HEK293 (cell line): Measurements from ENCODE around the gene ADSL.

Experiments used
- BCL11A ChIP-seq: fragments of 450-650 bp; formaldehyde crosslinking; IDR thresholded peaks from 2 replicates; pipeline ENCODE4 v1.5.1; 2016; ENCODE audit warnings: low read depth, missing biosample characterization, missing genetic modification characterization
- BCL11B ChIP-seq: fragments of 450-650 bp; formaldehyde crosslinking; IDR thresholded peaks from 2 replicates; pipeline ENCODE4 v1.5.1; 2016; ENCODE audit warnings: low read depth, missing biosample characterization, missing genetic modification characterization
- KLF1 ChIP-seq: fragments of 450-650 bp; formaldehyde crosslinking; IDR thresholded peaks from 2 replicates; pipeline ENCODE4 v1.5.1; 2016; ENCODE audit warnings: missing biosample characterization, missing genetic modification characterization
- OSR2 ChIP-seq: fragments of 450-650 bp; formaldehyde crosslinking; IDR thresholded peaks from 2 replicates; pipeline ENCODE4 v1.5.1; 2016; ENCODE audit warnings: missing biosample characterization, missing genetic modification characterization
- OVOL3 ChIP-seq: fragments of 450-650 bp; formaldehyde crosslinking; IDR thresholded peaks from 2 replicates; pipeline ENCODE4 v1.5.1; 2016; ENCODE audit warnings: missing biosample characterization, missing genetic modification characterization
- SP7 ChIP-seq: fragments of 450-650 bp; formaldehyde crosslinking; IDR thresholded peaks from 2 replicates; pipeline ENCODE4 v1.5.1; 2016; ENCODE audit warnings: missing biosample characterization, missing genetic modification characterization
- WT1 ChIP-seq: fragments of 450-650 bp; formaldehyde crosslinking; IDR thresholded peaks from 2 replicates; pipeline ENCODE4 v1.5.1; 2016; ENCODE audit warnings: missing biosample characterization, missing genetic modification characterization
- ZEB2 ChIP-seq: fragments of 450-650 bp; formaldehyde crosslinking; IDR thresholded peaks from 2 replicates; pipeline ENCODE4 v1.5.1; 2016; ENCODE audit warnings: missing biosample characterization, missing genetic modification characterization
- ZNF114 ChIP-seq: fragments of 450-650 bp; formaldehyde crosslinking; IDR thresholded peaks from 2 replicates; pipeline ENCODE4 v1.5.0; 2017; ENCODE audit warnings: missing biosample characterization, missing genetic modification characterization
- ZNF24 ChIP-seq: fragments of 450-650 bp; formaldehyde crosslinking; IDR thresholded peaks from 2 replicates; pipeline ENCODE4 v1.5.1; 2016; ENCODE audit warnings: missing biosample characterization, missing genetic modification characterization
- ZNF302 ChIP-seq: fragments of 450-650 bp; formaldehyde crosslinking; IDR thresholded peaks from 2 replicates; pipeline ENCODE4 v1.5.1; 2016; ENCODE audit warnings: missing biosample characterization, missing genetic modification characterization, low read depth
- ZNF324 ChIP-seq: fragments of 450-650 bp; formaldehyde crosslinking; IDR thresholded peaks from 2 replicates; pipeline ENCODE4 v1.5.1; 2016; ENCODE audit warnings: missing biosample characterization, missing genetic modification characterization
- ZNF426 ChIP-seq: fragments of 450-650 bp; formaldehyde crosslinking; IDR thresholded peaks from 2 replicates; pipeline ENCODE4 v1.5.1; 2017; ENCODE audit warnings: missing biosample characterization, missing genetic modification characterization, mild to moderate bottlenecking, inconsistent platforms, moderate library complexity
- ZNF555 ChIP-seq: fragments of 450-650 bp; formaldehyde crosslinking; conservative IDR thresholded peaks from 2 replicates; pipeline ENCODE4 v1.5.1; 2017; ENCODE audit warnings: missing biosample characterization, mild to moderate bottlenecking, missing genetic modification characterization, inconsistent platforms
- ZNF629 ChIP-seq: fragments of 450-650 bp; formaldehyde crosslinking; IDR thresholded peaks from 2 replicates; pipeline ENCODE4 v1.5.1; 2017; ENCODE audit warnings: missing biosample characterization, missing genetic modification characterization
- ZNF639 ChIP-seq: fragments of 450-650 bp; formaldehyde crosslinking; IDR thresholded peaks from 2 replicates; pipeline ENCODE4 v1.5.1; 2016; ENCODE audit warnings: missing biosample characterization, missing genetic modification characterization
- ZNF76 ChIP-seq: fragments of 450-650 bp; formaldehyde crosslinking; IDR thresholded peaks from 2 replicates; pipeline ENCODE4; 2016; ENCODE audit warnings: low read depth, missing biosample characterization, missing genetic modification characterization, borderline replicate concordance
- ZSCAN23 ChIP-seq: fragments of 450-650 bp; formaldehyde crosslinking; IDR thresholded peaks from 2 replicates; pipeline ENCODE4 v1.5.1; 2016; ENCODE audit warnings: missing biosample characterization, missing genetic modification characterization
- TF ChIP-seq, protein P1 (sequence below): fragments of 450-650 bp; IDR thresholded peaks from 2 replicates; pipeline ENCODE4 v1.5.1; 2018; ENCODE audit warnings: missing biosample characterization, mild to moderate bottlenecking, missing genetic modification characterization
- TF ChIP-seq, protein P2 (sequence below): fragments of 450-650 bp; formaldehyde crosslinking; IDR thresholded peaks from 2 replicates; pipeline ENCODE4 v1.5.1; 2016; ENCODE audit warnings: missing biosample characterization, missing genetic modification characterization
- TF ChIP-seq, protein P3 (sequence below): fragments of 450-650 bp; formaldehyde crosslinking; IDR thresholded peaks from 2 replicates; pipeline ENCODE4 v1.5.1; 2016; ENCODE audit warnings: missing biosample characterization, missing genetic modification characterization
- TF ChIP-seq, protein P4 (sequence below): fragments of 450-650 bp; formaldehyde crosslinking; IDR thresholded peaks from 2 replicates; pipeline ENCODE4 v1.5.1; 2017; ENCODE audit warnings: missing biosample characterization, missing genetic modification characterization
- TF ChIP-seq, protein P5 (sequence below): fragments of 450-650 bp; formaldehyde crosslinking; IDR thresholded peaks from 2 replicates; pipeline ENCODE4 v1.5.1; 2016; ENCODE audit warnings: missing biosample characterization, missing genetic modification characterization
- TF ChIP-seq, protein P6 (sequence below): fragments of 450-650 bp; formaldehyde crosslinking; IDR thresholded peaks from 2 replicates; pipeline ENCODE4 v1.5.1; 2016; ENCODE audit warnings: missing biosample characterization, missing genetic modification characterization
- TF ChIP-seq, protein P7 (sequence below): fragments of 450-650 bp; formaldehyde crosslinking; IDR thresholded peaks from 2 replicates; pipeline ENCODE4 v1.5.1; 2017; ENCODE audit warnings: missing biosample characterization, missing genetic modification characterization

ADSL gene

GRCh38 chr22:40340044-40340443 lies 6.3 kb upstream of the ADSL start (continued):
- TF ChIP-seq, protein P1, sequence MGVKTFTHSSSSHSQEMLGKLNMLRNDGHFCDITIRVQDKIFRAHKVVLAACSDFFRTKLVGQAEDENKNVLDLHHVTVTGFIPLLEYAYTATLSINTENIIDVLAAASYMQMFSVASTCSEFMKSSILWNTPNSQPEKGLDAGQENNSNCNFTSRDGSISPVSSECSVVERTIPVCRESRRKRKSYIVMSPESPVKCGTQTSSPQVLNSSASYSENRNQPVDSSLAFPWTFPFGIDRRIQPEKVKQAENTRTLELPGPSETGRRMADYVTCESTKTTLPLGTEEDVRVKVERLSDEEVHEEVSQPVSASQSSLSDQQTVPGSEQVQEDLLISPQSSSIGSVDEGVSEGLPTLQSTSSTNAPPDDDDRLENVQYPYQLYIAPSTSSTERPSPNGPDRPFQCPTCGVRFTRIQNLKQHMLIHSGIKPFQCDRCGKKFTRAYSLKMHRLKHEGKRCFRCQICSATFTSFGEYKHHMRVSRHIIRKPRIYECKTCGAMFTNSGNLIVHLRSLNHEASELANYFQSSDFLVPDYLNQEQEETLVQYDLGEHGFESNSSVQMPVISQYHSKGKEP (tag by site-specific recombination), result peak; percentile 31; the same call in 1 of the 2 replicates
- peak; percentile 72; the same call in 1 of the 2 replicates for TF ChIP-seq ZNF324 (tag by site-specific recombination)
- TF ChIP-seq OSR2, result peak; percentile 59
- 0 out of 2 replicates have a peak, but pooled peaks have one; percentile 40 for TF ChIP-seq WT1
- peak; percentile 85 for TF ChIP-seq ZNF629
- peak; percentile 22; the same call in 1 of the 2 replicates for TF ChIP-seq ZNF76
- TF ChIP-seq, protein P2, sequence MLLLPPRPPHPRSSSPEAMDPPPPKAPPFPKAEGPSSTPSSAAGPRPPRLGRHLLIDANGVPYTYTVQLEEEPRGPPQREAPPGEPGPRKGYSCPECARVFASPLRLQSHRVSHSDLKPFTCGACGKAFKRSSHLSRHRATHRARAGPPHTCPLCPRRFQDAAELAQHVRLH (tag by site-specific recombination), result peak; percentile 84; the same call in 1 of the 2 replicates
- TF ChIP-seq, protein P3, sequence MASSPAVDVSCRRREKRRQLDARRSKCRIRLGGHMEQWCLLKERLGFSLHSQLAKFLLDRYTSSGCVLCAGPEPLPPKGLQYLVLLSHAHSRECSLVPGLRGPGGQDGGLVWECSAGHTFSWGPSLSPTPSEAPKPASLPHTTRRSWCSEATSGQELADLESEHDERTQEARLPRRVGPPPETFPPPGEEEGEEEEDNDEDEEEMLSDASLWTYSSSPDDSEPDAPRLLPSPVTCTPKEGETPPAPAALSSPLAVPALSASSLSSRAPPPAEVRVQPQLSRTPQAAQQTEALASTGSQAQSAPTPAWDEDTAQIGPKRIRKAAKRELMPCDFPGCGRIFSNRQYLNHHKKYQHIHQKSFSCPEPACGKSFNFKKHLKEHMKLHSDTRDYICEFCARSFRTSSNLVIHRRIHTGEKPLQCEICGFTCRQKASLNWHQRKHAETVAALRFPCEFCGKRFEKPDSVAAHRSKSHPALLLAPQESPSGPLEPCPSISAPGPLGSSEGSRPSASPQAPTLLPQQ, result peak; percentile 42
- peak; percentile 79 for TF ChIP-seq ZEB2 (tag by site-specific recombination)
- TF ChIP-seq ZNF24, result peak; percentile 59
- TF ChIP-seq ZNF426 (tag by site-specific recombination), result no peak
- TF ChIP-seq, protein P4, sequence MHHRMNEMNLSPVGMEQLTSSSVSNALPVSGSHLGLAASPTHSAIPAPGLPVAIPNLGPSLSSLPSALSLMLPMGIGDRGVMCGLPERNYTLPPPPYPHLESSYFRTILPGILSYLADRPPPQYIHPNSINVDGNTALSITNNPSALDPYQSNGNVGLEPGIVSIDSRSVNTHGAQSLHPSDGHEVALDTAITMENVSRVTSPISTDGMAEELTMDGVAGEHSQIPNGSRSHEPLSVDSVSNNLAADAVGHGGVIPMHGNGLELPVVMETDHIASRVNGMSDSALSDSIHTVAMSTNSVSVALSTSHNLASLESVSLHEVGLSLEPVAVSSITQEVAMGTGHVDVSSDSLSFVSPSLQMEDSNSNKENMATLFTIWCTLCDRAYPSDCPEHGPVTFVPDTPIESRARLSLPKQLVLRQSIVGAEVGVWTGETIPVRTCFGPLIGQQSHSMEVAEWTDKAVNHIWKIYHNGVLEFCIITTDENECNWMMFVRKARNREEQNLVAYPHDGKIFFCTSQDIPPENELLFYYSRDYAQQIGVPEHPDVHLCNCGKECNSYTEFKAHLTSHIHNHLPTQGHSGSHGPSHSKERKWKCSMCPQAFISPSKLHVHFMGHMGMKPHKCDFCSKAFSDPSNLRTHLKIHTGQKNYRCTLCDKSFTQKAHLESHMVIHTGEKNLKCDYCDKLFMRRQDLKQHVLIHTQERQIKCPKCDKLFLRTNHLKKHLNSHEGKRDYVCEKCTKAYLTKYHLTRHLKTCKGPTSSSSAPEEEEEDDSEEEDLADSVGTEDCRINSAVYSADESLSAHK (tag by site-specific recombination), result peak; percentile 32; the same call in 1 of the 2 replicates
- TF ChIP-seq, protein P5, sequence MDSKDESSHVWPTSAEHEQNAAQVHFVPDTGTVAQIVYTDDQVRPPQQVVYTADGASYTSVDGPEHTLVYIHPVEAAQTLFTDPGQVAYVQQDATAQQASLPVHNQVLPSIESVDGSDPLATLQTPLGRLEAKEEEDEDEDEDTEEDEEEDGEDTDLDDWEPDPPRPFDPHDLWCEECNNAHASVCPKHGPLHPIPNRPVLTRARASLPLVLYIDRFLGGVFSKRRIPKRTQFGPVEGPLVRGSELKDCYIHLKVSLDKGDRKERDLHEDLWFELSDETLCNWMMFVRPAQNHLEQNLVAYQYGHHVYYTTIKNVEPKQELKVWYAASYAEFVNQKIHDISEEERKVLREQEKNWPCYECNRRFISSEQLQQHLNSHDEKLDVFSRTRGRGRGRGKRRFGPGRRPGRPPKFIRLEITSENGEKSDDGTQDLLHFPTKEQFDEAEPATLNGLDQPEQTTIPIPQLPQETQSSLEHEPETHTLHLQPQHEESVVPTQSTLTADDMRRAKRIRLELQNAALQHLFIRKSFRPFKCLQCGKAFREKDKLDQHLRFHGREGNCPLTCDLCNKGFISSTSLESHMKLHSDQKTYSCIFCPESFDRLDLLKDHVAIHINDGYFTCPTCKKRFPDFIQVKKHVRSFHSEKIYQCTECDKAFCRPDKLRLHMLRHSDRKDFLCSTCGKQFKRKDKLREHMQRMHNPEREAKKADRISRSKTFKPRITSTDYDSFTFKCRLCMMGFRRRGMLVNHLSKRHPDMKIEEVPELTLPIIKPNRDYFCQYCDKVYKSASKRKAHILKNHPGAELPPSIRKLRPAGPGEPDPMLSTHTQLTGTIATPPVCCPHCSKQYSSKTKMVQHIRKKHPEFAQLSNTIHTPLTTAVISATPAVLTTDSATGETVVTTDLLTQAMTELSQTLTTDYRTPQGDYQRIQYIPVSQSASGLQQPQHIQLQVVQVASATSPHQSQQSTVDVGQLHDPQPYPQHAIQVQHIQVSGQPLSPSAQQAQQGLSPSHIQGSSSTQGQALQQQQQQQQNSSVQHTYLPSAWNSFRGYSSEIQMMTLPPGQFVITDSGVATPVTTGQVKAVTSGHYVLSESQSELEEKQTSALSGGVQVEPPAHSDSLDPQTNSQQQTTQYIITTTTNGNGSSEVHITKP, result 0 out of 2 replicates have a peak, but pooled peaks have one; percentile 25
- TF ChIP-seq ZSCAN23 (tag by site-specific recombination), result peak; percentile 70; the same call in 1 of the 2 replicates
- 0 out of 2 replicates have a peak, but pooled peaks have one; percentile 76 for TF ChIP-seq BCL11A (tag by site-specific recombination)
- no peak for TF ChIP-seq ZNF114 (tag by site-specific recombination)
- TF ChIP-seq, protein P6, sequence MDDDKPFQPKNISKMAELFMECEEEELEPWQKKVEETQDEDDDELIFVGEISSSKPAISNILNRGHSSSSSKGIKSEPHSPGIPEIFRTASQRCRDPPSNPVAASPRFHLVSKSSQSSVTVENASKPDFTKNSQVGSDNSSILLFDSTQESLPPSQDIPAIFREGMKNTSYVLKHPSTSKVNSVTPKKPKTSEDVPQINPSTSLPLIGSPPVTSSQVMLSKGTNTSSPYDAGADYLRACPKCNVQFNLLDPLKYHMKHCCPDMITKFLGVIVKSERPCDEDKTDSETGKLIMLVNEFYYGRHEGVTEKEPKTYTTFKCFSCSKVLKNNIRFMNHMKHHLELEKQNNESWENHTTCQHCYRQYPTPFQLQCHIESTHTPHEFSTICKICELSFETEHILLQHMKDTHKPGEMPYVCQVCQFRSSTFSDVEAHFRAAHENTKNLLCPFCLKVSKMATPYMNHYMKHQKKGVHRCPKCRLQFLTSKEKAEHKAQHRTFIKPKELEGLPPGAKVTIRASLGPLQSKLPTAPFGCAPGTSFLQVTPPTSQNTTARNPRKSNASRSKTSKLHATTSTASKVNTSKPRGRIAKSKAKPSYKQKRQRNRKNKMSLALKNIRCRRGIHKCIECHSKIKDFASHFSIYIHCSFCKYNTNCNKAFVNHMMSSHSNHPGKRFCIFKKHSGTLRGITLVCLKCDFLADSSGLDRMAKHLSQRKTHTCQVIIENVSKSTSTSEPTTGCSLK (tag by site-specific recombination), result no peak
- TF ChIP-seq ZNF302, result no peak
- peak; percentile 62 for TF ChIP-seq KLF1 (tag by site-specific recombination)
- TF ChIP-seq OVOL3 (tag by site-specific recombination), result 0 out of 2 replicates have a peak, but pooled peaks have one; percentile 47
- peak; percentile 77 for TF ChIP-seq ZNF639 (tag by site-specific recombination)
- no peak for TF ChIP-seq ZNF555 (tag by site-specific recombination)
- TF ChIP-seq SP7, result peak; percentile 92
- TF ChIP-seq BCL11B, result peak; percentile 54; the same call in 1 of the 2 replicates
- TF ChIP-seq, protein P7, sequence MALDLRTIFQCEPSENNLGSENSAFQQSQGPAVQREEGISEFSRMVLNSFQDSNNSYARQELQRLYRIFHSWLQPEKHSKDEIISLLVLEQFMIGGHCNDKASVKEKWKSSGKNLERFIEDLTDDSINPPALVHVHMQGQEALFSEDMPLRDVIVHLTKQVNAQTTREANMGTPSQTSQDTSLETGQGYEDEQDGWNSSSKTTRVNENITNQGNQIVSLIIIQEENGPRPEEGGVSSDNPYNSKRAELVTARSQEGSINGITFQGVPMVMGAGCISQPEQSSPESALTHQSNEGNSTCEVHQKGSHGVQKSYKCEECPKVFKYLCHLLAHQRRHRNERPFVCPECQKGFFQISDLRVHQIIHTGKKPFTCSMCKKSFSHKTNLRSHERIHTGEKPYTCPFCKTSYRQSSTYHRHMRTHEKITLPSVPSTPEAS (tag by site-specific recombination), result no peak
- TF ChIP-seq, all 188 proteins: peak for 41
